K562 (cell line): Measurements from ENCODE around the gene CHMP4B. TPM values are rescaled to one million over a fixed set of nuclear protein-coding genes. Genes with fewer than 3 reads are reported as not detected.

Source experiments
- ATAC-seq: fragments of 200-7000 bp; cut with Tn5 transposase; 3 replicates; pipeline ENCODE4 v1.9.1; 2020; ENCODE audit warnings: moderate library complexity
- BruUV-seq: library from RNA; stranded (reverse); fragments of 400-500 nt; replicated peaks from 2 replicates; lab custom pipeline; 2021; lab: Mats Ljungman, UMichigan
- CTCF ChIA-PET: fragments of 300-600 bp; formaldehyde crosslinking; extraction: SDS; loops from one replicate; lab custom pipeline; 2021; ENCODE audit warnings: low intra/inter-chr PET ratio; lab: Yijun Ruan, JAX
- POLR2A ChIA-PET: fragments of 300-600, 350-650 bp; sonication (Branson Sonifier 250); formaldehyde crosslinking; extraction: SDS; loops from one replicate; lab custom pipeline; 2021; ENCODE audit warnings: antibody characterized with exemption, inconsistent platforms; lab: Yijun Ruan, JAX
- DNase-seq, 4 experiments: peaks; one replicate each; pipeline versions ENCODE4 v3.0.0 to v3.0.0-alpha.2; 2011 to 2018; ENCODE audit warnings: low spot score in 3 of 4, mixed read lengths in 3 of 4; ENCODE audit errors: extremely low read depth in 1 of 4
- FAIRE-seq: peaks from 2 replicates; lab custom pipeline; 2011; peaks lifted over from hg19 to GRCh38; lab: Jason Lieb, UNC
- H2AFZ ChIP-seq: 2 replicates; pipeline ENCODE4 v1.6.0; 2011; ENCODE audit warnings: low read depth, low read length, control low read depth, inconsistent platforms
- H3K27ac ChIP-seq: fragments of 200-600 bp; 3 replicates; pipeline ENCODE4 v1.8.0; 2011; ENCODE audit warnings: low read depth, mild to moderate bottlenecking, control low read depth, inconsistent platforms, low read length, moderate library complexity, mixed read lengths; ENCODE audit errors: extremely low read depth
- H3K27me3 ChIP-seq, 2 experiments: fragments of 300-600 bp in 1 of 2; 2 replicates in 1 of 2; 3 replicates in 1 of 2; pipeline versions ENCODE4 v1.6.0 to v1.8.0; 2011; ENCODE audit warnings: inconsistent platforms in 2 of 2, low read length in 2 of 2, mild to moderate bottlenecking in 1 of 2, mixed read lengths in 1 of 2, moderate library complexity in 1 of 2; ENCODE audit not compliant: control insufficient read depth in 2 of 2, insufficient read depth in 2 of 2
- H3K36me3 ChIP-seq: fragments of 300-600 bp; 3 replicates; pipeline ENCODE4 v1.8.0; 2011; ENCODE audit warnings: mild to moderate bottlenecking, low read length, inconsistent platforms; ENCODE audit not compliant: control insufficient read depth, insufficient read depth
- H3K4me1 ChIP-seq, 2 experiments: fragments of 200-600 bp in 1 of 2; replicated peaks in 1 of 2; 2 replicates in 1 of 2; 3 replicates in 1 of 2; pipeline versions ENCODE4 v1.5.1 to v1.8.0; 2011; ENCODE audit warnings: inconsistent platforms in 2 of 2, low read length in 2 of 2, mild to moderate bottlenecking in 1 of 2, mixed read lengths in 1 of 2, moderate library complexity in 1 of 2; ENCODE audit not compliant: control insufficient read depth in 2 of 2, insufficient read depth in 2 of 2
- H3K4me2 ChIP-seq: 2 replicates; pipeline ENCODE4 v1.6.1; 2011; ENCODE audit warnings: low read length, control low read depth, inconsistent platforms, mixed read lengths; ENCODE audit not compliant: insufficient read depth
- H3K4me3 ChIP-seq: fragments of 200-600 bp; sonication (generic), shearing (Covaris generic); 2 replicates; pipeline ENCODE4 v1.5.1; 2016; ENCODE audit warnings: control low read depth, inconsistent platforms
- H3K79me2 ChIP-seq: fragments of 200-600 bp; 3 replicates; pipeline ENCODE4 v1.8.0; 2011; ENCODE audit warnings: low read length, inconsistent platforms; ENCODE audit not compliant: control insufficient read depth, insufficient read depth
- H3K9ac ChIP-seq, 2 experiments: 2 replicates each; pipeline versions ENCODE4 v1.6.0 to v1.6.1; 2011; ENCODE audit warnings: low read depth in 2 of 2, low read length in 2 of 2, control low read depth in 1 of 2, inconsistent platforms in 1 of 2, mild to moderate bottlenecking in 1 of 2, mixed read lengths in 1 of 2; ENCODE audit not compliant: insufficient read depth in 1 of 2
- H3K9me1 ChIP-seq: one replicate; pipeline ENCODE4 v1.6.0; 2011; ENCODE audit warnings: inconsistent platforms, mild to moderate bottlenecking, low read length, moderate library complexity; ENCODE audit not compliant: control insufficient read depth, insufficient read depth
- H3K9me3 ChIP-seq: replicated peaks from 2 replicates; pipeline ENCODE4 v1.5.1; 2011; ENCODE audit warnings: low read depth, low read length, inconsistent platforms; ENCODE audit not compliant: control insufficient read depth, insufficient read depth
- H4K20me1 ChIP-seq: replicated peaks from 2 replicates; pipeline ENCODE4 v1.6.1; 2011; ENCODE audit warnings: low read length, inconsistent platforms, mixed read lengths; ENCODE audit not compliant: control insufficient read depth, insufficient read depth
- CEBPB ChIP-seq: fragments of 450-650 bp; IDR thresholded peaks from 2 replicates; pipeline ENCODE4 v1.6.1; 2016; ENCODE audit warnings: missing genetic modification characterization, missing compliant biosample characterization
- JUN ChIP-seq, 2 experiments: sonication (generic) in 1 of 2; formaldehyde crosslinking in 1 of 2; IDR thresholded peaks; 2 replicates each; pipeline versions ENCODE4 v1.6.1 to v1.8.0; 2012 to 2022; ENCODE audit warnings: borderline replicate concordance in 2 of 2, mild to moderate bottlenecking in 2 of 2, improper control_type of control experiment in 1 of 2, low read depth in 1 of 2, low read length in 1 of 2, missing genetic modification reagents in 1 of 2
- MEF2D ChIP-seq: conservative IDR thresholded peaks from 2 replicates; pipeline ENCODE4 v1.6.1; 2016; ENCODE audit warnings: low read depth, missing genetic modification characterization, missing compliant biosample characterization
- MTA1 ChIP-seq: fragments of 450-650 bp; IDR thresholded peaks from 2 replicates; pipeline ENCODE4 v1.6.1; 2017; ENCODE audit warnings: borderline replicate concordance
- WHSC1 ChIP-seq: IDR thresholded peaks from one replicate; pipeline ENCODE4 v1.6.1; 2012; ENCODE audit warnings: low read length, control low read depth, inconsistent platforms
- ZBTB1 ChIP-seq: sonication (generic); formaldehyde crosslinking; IDR thresholded peaks from 2 replicates; pipeline ENCODE4 v1.8.1; 2023; ENCODE audit warnings: missing genetic modification reagents, low read depth, mild to moderate bottlenecking, borderline replicate concordance
- ZFP30 ChIP-seq: fragments of 250-450 bp; sonication (Bioruptor Pico); IDR thresholded peaks from 2 replicates; pipeline ENCODE4 v1.8.0; 2022; ENCODE audit warnings: moderate library complexity, mild to moderate bottlenecking, inconsistent platforms, borderline replicate concordance
- ZNF589 ChIP-seq: fragments of 200-800 bp; sonication (Bioruptor generic); IDR thresholded peaks from 2 replicates; pipeline ENCODE4 v1.6.1; 2016; ENCODE audit warnings: low read depth, missing genetic modification characterization, missing compliant biosample characterization
- WGBS: fragments of 100-300 bp; shearing (Covaris generic); methylation state at CpG from one replicate; pipeline ENCODE4 v1.1.6; 2016; ENCODE audit warnings: low coverage, mixed read lengths; ENCODE audit not compliant: insufficient coverage; ENCODE audit errors: missing lambda C conversion rate; 5-methylcytosine and 5-hydroxymethylcytosine counted together
- in situ Hi-C: fragments of 300-500 bp; cut with MboI; formaldehyde crosslinking; loops from 4 replicates; pipeline ENCODE4 v1.15.0; 2018; ENCODE audit warnings: inconsistent platforms, mixed read lengths
- intact Hi-C: fragments of 100-400 bp; cut with micrococcal nuclease; formaldehyde crosslinking; loops from 2 replicates; pipeline ENCODE4 v1.14.2; 2022
- polyA plus RNA-seq, 8 experiments: library from polyadenylated mRNA; depleted of rRNA in 4 of 8; stranded (reverse) in 5 of 8; unstranded in 3 of 8; fragments of >200 nt; fragmentation: Nextera tagmentation in 2 of 8; fragmentation: Illumina TruSeq in 1 of 8; extraction: Ambion mirVana in 2 of 8; extraction: Trizol in 1 of 8; gene quantifications; 2 replicates each; pipeline versions ENCODE4 v1.2.1 to v1.2.3, GENCODE V29; 2011 to 2014; ENCODE audit warnings: inconsistent platforms in 1 of 8, missing spikeins in 1 of 8
- total RNA-seq, 7 experiments: library from RNA; depleted of rRNA in 6 of 7; stranded (reverse); fragments of >200 nt in 6 of 7; fragmentation: Illumina TruSeq in 2 of 7; extraction: Trizol in 2 of 7; gene quantifications; 2 replicates each; pipeline versions ENCODE4 v1.2.1 to v1.2.3, GENCODE V29; 2011 to 2021; ENCODE audit warnings: low replicate concordance in 1 of 7
- TF ChIP-seq, protein P1 (sequence below): fragments of 450-650 bp; IDR thresholded peaks from 2 replicates; pipeline ENCODE4 v1.6.1; 2017; ENCODE audit warnings: antibody characterized with exemption
- TF ChIP-seq, protein P2 (sequence below): sonication (generic); formaldehyde crosslinking; IDR thresholded peaks from 2 replicates; pipeline ENCODE4 v1.9.0; 2022; ENCODE audit warnings: mild to moderate bottlenecking, missing genetic modification reagents
- TF ChIP-seq, protein P3 (sequence below): fragments of 250-450 bp; sonication (Bioruptor Pico); IDR thresholded peaks from 2 replicates; pipeline ENCODE4 v1.8.0; 2021; ENCODE audit warnings: moderate library complexity, mild to moderate bottlenecking, inconsistent platforms
- TF ChIP-seq, protein P4 (sequence below): sonication (generic); formaldehyde crosslinking; IDR thresholded peaks from 2 replicates; pipeline ENCODE4 v1.8.0; 2022; ENCODE audit warnings: mild to moderate bottlenecking, missing genetic modification reagents, borderline replicate concordance

The CHMP4B gene
- total and polyA plus RNA-seq, 9 of the 15 experiments (the other 6 are each of a cell fraction or from before 2014, with no cell fraction given): 1.8 to 64.7 (median 31.8) TPM

DNA sequence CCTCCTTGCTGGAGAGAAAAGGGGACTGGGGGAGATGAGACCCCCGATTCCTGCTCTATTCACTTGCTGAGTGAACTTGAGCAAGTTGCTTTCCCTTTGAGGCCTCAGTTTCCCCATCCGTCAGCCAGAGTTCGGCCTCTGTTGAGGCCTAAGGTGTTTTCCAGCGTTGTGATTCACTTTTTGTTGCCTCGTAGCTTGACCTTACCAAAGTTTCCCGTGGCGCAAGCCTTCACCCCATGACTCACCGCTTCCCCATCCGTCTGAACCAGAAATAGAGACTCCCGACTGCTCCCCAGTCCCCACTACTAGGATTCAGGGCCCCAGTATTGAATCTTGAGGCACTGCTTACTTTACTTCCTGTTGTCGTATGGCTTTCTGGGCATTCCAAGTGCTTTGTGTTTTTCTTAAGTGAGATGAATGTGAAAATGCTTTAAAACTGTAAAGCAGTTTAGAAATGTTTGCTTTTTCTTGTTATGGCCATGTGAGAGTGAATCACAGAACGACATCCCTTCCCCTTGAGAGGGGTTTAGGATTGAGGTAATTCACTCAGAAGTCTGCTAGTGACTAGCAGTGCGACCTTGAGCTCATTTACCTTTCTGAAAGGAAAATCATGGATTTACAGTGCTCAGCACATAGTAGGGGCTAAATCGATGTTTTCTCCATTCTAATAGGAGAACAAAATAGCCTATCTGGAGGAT, 1.2 kb downstream of the CHMP4B start:
- Histone ChIP-seq H3K9ac (peak overlapping the region; percentile 94 to 95), H3K9me1 (peaks cover 3% of the 10 kb centered on the region), H3K4me2 (peak overlapping the region; percentile 99), H3K36me3 (peaks cover 10% of the 10 kb centered on the region; the same call in 2 of the 3 replicates), H3K79me2 (peaks cover 60% of the 10 kb centered on the region), H3K9me3 (no peaks in the 10 kb centered on the region), H3K4me3 (peak overlapping the region; percentile 92), H2AFZ (peak overlapping the region; percentile 56), H3K27me3 (no peaks in the 10 kb centered on the region), H4K20me1 (peaks cover 31% of the 10 kb centered on the region), H3K27ac (peak overlapping the region; percentile 84), H3K4me1 (peaks cover 7 to 22% of the 10 kb centered on the region in 2 experiments)
- DNase-seq (peak; percentile 44 to 70 (median 56)), FAIRE-seq (peak; percentile 75), ATAC-seq (peak; percentile 24)
- intact Hi-C loops: loop anchor here (5.0 kb wide), 2 partner anchors 80 to 125 kb away; partner anchors contain the start of genes E2F1 and ZNF341
- ChIA-PET CTCF (no interaction called here), POLR2A (interaction anchor here (0.7 to 3.3 kb wide), 6 partner anchors 13 to 138 kb away, joined by 3 to 14 read pairs (median 6); no protein-coding TSS in a partner anchor)
- WGBS: 4% methylated on average over 14 of the region's 14 CpGs
- in situ Hi-C loops: no loop called here
- BruUV-seq: TSS peak; percentile 47
- TF ChIP-seq ZFP30 (CRISPR knock-in tag) (no peak), JUN (IDR thresholded peaks at IDR 0.05; ENCODE audit: borderline replicate concordance, low read depth, low read length) (peak; percentile 75), JUN (CRISPR knock-in tag; IDR thresholded peaks at IDR 0.05; ENCODE audit: borderline replicate concordance) (no peak), MEF2D (tag) (no peak), WHSC1 (no peak), ZBTB1 (CRISPR knock-in tag) (no peak; the same call in 1 of the 2 replicates), MTA1 (no peak), CEBPB (peak; percentile 60), ZNF589 (CRISPR knock-in tag) (no peak)
- TF ChIP-seq, protein P1, sequence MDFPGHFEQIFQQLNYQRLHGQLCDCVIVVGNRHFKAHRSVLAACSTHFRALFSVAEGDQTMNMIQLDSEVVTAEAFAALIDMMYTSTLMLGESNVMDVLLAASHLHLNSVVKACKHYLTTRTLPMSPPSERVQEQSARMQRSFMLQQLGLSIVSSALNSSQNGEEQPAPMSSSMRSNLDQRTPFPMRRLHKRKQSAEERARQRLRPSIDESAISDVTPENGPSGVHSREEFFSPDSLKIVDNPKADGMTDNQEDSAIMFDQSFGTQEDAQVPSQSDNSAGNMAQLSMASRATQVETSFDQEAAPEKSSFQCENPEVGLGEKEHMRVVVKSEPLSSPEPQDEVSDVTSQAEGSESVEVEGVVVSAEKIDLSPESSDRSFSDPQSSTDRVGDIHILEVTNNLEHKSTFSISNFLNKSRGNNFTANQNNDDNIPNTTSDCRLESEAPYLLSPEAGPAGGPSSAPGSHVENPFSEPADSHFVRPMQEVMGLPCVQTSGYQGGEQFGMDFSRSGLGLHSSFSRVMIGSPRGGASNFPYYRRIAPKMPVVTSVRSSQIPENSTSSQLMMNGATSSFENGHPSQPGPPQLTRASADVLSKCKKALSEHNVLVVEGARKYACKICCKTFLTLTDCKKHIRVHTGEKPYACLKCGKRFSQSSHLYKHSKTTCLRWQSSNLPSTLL: no peak
- TF ChIP-seq, protein P2, sequence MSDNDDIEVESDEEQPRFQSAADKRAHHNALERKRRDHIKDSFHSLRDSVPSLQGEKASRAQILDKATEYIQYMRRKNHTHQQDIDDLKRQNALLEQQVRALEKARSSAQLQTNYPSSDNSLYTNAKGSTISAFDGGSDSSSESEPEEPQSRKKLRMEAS (CRISPR knock-in tag): no peak
- TF ChIP-seq, protein P3, sequence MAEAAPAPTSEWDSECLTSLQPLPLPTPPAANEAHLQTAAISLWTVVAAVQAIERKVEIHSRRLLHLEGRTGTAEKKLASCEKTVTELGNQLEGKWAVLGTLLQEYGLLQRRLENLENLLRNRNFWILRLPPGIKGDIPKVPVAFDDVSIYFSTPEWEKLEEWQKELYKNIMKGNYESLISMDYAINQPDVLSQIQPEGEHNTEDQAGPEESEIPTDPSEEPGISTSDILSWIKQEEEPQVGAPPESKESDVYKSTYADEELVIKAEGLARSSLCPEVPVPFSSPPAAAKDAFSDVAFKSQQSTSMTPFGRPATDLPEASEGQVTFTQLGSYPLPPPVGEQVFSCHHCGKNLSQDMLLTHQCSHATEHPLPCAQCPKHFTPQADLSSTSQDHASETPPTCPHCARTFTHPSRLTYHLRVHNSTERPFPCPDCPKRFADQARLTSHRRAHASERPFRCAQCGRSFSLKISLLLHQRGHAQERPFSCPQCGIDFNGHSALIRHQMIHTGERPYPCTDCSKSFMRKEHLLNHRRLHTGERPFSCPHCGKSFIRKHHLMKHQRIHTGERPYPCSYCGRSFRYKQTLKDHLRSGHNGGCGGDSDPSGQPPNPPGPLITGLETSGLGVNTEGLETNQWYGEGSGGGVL (CRISPR knock-in tag): no peak
- TF ChIP-seq, protein P4, sequence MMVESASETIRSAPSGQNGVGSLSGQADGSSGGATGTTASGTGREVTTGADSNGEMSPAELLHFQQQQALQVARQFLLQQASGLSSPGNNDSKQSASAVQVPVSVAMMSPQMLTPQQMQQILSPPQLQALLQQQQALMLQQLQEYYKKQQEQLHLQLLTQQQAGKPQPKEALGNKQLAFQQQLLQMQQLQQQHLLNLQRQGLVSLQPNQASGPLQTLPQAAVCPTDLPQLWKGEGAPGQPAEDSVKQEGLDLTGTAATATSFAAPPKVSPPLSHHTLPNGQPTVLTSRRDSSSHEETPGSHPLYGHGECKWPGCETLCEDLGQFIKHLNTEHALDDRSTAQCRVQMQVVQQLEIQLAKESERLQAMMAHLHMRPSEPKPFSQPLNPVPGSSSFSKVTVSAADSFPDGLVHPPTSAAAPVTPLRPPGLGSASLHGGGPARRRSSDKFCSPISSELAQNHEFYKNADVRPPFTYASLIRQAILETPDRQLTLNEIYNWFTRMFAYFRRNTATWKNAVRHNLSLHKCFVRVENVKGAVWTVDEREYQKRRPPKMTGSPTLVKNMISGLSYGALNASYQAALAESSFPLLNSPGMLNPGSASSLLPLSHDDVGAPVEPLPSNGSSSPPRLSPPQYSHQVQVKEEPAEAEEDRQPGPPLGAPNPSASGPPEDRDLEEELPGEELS (CRISPR knock-in tag): no peak
